Caco-2 (cell line): ENCODE results near the gene RPS6KA5. TPM values are rescaled to one million over a fixed set of nuclear protein-coding genes. Genes with fewer than 3 reads are reported as not detected.

ENCODE experiments used
- BruUV-seq: library from RNA; stranded (reverse); fragments of 400-500 nt; replicated peaks from 2 replicates; lab custom pipeline; 2021; lab: Mats Ljungman, UMichigan
- CTCF ChIA-PET: fragments of 300-600 bp; sonication (Branson Sonifier 250); formaldehyde crosslinking; loops from one replicate; lab custom pipeline; 2022; ENCODE audit warnings: antibody characterized with exemption; lab: Charles Lee
- POLR2A ChIA-PET: fragments of 300-600 bp; sonication (Branson Sonifier 250); formaldehyde crosslinking; loops from one replicate; lab custom pipeline; 2022; ENCODE audit warnings: antibody characterized with exemption; lab: Charles Lee
- DNase-seq, 2 experiments: peaks; one replicate each; pipeline versions ENCODE4 v3.0.0 to v3.0.0-alpha.2; 2020 to 2022
- H3K27me3 ChIP-seq: replicated peaks from 2 replicates; pipeline ENCODE4 v1.6.0; 2011; ENCODE audit warnings: low read length; ENCODE audit not compliant: control insufficient read depth, insufficient read depth
- H3K36me3 ChIP-seq: 2 replicates; pipeline ENCODE4 v1.5.1; 2011; ENCODE audit warnings: low read length; ENCODE audit not compliant: control insufficient read depth, insufficient read depth
- H3K4me1 ChIP-seq: fragments of 250-450 bp; sonication (Bioruptor Pico); 2 replicates; pipeline ENCODE4 v1.5.1; 2020; ENCODE audit warnings: mild to moderate bottlenecking
- H3K4me3 ChIP-seq: 2 replicates; pipeline ENCODE4 v1.5.1; 2011; ENCODE audit warnings: low read depth, mild to moderate bottlenecking, control low read depth, low read length
- H3K9me3 ChIP-seq: fragments of 250-450 bp; sonication (Bioruptor Pico); 2 replicates; pipeline ENCODE4 v1.5.1; 2020; ENCODE audit warnings: mild to moderate bottlenecking, moderate library complexity
- H3K27ac Mint-ChIP-seq: one replicate; pipeline ENCODE4 v1.8.0; 2022; ENCODE audit warnings: mixed read lengths; ENCODE audit not compliant: unreplicated experiment
- H3K27me3 Mint-ChIP-seq: one replicate; pipeline ENCODE4 v1.8.0; 2022; ENCODE audit warnings: mixed read lengths; ENCODE audit not compliant: insufficient read depth, unreplicated experiment
- H3K36me3 Mint-ChIP-seq: one replicate; pipeline ENCODE4 v1.8.0; 2022; ENCODE audit warnings: mild to moderate bottlenecking, mixed read lengths; ENCODE audit not compliant: insufficient read depth, unreplicated experiment
- H3K4me1 Mint-ChIP-seq: one replicate; pipeline ENCODE4 v1.8.0; 2022; ENCODE audit warnings: low read depth, mixed read lengths; ENCODE audit not compliant: unreplicated experiment
- H3K4me3 Mint-ChIP-seq: one replicate; pipeline ENCODE4 v1.8.0; 2022; ENCODE audit warnings: mild to moderate bottlenecking, moderate library complexity, mixed read lengths; ENCODE audit not compliant: unreplicated experiment
- H3K9me3 Mint-ChIP-seq: one replicate; pipeline ENCODE4 v1.8.0; 2022; ENCODE audit warnings: mixed read lengths; ENCODE audit not compliant: unreplicated experiment
- intact Hi-C: fragments of 100-400 bp; cut with micrococcal nuclease; formaldehyde crosslinking; loops from one replicate; pipeline ENCODE4 v1.10.0; 2022; ENCODE audit not compliant: unreplicated experiment
- total RNA-seq: library from RNA; stranded (reverse); gene quantifications from 2 replicates; pipeline ENCODE4 v1.2.3, GENCODE V29; 2022
- TF ChIP-seq, protein P1 (sequence below), 2 experiments: fragments of 200-600 bp in 1 of 2; IDR thresholded peaks; 1 replicate in 1 of 2; 2 replicates in 1 of 2; pipeline versions ENCODE4 v1.5.1 to v1.8.0; 2011 to 2022; ENCODE audit warnings: antibody characterized with exemption in 1 of 2, control low read depth in 1 of 2, inconsistent platforms in 1 of 2, low read depth in 1 of 2, low read length in 1 of 2, mild to moderate bottlenecking in 1 of 2, moderate library complexity in 1 of 2; ENCODE audit not compliant: insufficient read depth in 1 of 2, severe bottlenecking in 1 of 2, unreplicated experiment in 1 of 2

RPS6KA5 gene
- total RNA-seq, 1 experiment from 2014 or later = 5.7 TPM

DNA sequence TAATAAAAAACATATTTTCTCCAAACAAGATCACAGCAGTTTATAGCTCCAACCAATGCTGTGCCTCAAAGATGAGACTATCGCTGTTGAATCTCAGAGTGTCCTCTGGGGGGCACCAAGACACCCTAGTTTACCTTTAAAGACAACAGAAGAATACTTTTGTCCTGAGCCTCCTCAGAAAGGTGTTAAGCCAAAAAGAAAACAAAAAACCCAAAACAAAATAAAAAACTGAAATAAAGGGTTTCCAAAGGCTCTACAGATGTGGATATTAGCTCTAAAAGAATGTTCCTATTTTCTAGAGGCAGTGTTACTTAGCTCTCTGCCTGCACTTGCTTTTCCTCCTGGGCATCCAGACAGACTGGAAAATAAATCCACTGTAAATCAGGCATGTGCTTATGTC lies 157.3 kb downstream of the RPS6KA5 start:
- CTCF ChIA-PET = interaction anchor here (0.5 to 2.8 kb wide), 13 partner anchors 13 to 385 kb away, joined by 3 to 39 read pairs (median 4); partner anchors contain the start of genes DGLUCY and RPS6KA5

DNA sequence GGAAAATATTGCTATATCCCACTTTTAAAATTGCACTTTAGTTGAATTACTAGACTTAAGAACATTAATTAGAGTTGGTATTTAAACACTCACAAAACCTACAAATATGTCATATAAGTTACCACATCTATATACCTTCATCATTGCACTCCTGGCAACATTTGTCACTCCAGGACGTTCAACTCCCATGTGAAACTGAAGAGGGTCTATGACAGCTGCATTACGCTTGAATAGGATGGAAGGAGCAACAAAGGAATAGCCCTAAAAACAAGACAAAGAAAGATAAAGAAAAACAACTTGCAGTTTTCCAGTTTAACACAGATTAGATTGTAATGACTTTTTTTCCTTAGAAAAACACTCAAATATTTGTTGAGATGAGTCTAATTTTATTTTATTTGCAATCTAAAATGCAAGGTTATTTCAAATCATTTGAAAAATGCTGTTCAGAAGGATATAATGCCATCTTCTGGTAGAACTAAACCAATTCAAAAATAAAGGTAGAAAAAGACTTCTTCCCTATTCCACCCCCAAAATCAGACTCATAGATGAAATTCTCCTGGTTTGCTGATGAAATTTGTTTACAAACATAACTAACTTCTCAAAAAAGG lies 159.9 kb downstream of the RPS6KA5 start:
- no TSS peak for BruUV-seq
- Histone ChIP-seq H3K36me3 (no peaks in the 10 kb centered on the region), H3K4me3 (no peak overlapping the region), H3K4me1 (no peaks in the 10 kb centered on the region), H3K27me3 (no peaks in the 10 kb centered on the region), H3K9me3 (no peaks in the 10 kb centered on the region)
- CTCF ChIA-PET = no interaction called here
- no peak overlapping the region for H3K27ac Mint-ChIP-seq
- H3K4me3 Mint-ChIP-seq = no peak overlapping the region
- H3K4me1 Mint-ChIP-seq = no peaks in the 10 kb centered on the region
- no peaks in the 10 kb centered on the region for H3K9me3 Mint-ChIP-seq
- intact Hi-C loops = no loop called here
- H3K36me3 Mint-ChIP-seq = no peaks in the 10 kb centered on the region
- TF ChIP-seq, protein P1, sequence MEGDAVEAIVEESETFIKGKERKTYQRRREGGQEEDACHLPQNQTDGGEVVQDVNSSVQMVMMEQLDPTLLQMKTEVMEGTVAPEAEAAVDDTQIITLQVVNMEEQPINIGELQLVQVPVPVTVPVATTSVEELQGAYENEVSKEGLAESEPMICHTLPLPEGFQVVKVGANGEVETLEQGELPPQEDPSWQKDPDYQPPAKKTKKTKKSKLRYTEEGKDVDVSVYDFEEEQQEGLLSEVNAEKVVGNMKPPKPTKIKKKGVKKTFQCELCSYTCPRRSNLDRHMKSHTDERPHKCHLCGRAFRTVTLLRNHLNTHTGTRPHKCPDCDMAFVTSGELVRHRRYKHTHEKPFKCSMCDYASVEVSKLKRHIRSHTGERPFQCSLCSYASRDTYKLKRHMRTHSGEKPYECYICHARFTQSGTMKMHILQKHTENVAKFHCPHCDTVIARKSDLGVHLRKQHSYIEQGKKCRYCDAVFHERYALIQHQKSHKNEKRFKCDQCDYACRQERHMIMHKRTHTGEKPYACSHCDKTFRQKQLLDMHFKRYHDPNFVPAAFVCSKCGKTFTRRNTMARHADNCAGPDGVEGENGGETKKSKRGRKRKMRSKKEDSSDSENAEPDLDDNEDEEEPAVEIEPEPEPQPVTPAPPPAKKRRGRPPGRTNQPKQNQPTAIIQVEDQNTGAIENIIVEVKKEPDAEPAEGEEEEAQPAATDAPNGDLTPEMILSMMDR (IDR thresholded peaks at IDR 0.05; ENCODE audit: insufficient read depth in 1 of 2, low read depth in 1 of 2, low read length in 1 of 2, severe bottlenecking in 1 of 2, unreplicated experiment in 1 of 2) = no peak
- POLR2A ChIA-PET = no interaction called here
- H3K27me3 Mint-ChIP-seq = no peaks in the 10 kb centered on the region
- DNase-seq = no peak

More for the DNA sequence above, 157.3 kb downstream of the RPS6KA5 start:
- no peaks in the 10 kb centered on the region for H3K9me3 Mint-ChIP-seq
- Histone ChIP-seq H3K4me1 (no peaks in the 10 kb centered on the region), H3K9me3 (no peaks in the 10 kb centered on the region), H3K27me3 (no peaks in the 10 kb centered on the region), H3K4me3 (no peak overlapping the region), H3K36me3 (no peaks in the 10 kb centered on the region; the same call in 1 of the 2 replicates)
- TF ChIP-seq, protein P1 (IDR thresholded peaks at IDR 0.05; ENCODE audit: insufficient read depth in 1 of 2, low read depth in 1 of 2, low read length in 1 of 2, severe bottlenecking in 1 of 2, unreplicated experiment in 1 of 2) = peak; percentile 62 to 74
- no peaks in the 10 kb centered on the region for H3K27me3 Mint-ChIP-seq
- H3K27ac Mint-ChIP-seq = no peak overlapping the region
- POLR2A ChIA-PET = interaction anchor here (0.6 kb wide), 1 partner anchor 25 kb away, joined by 3 read pairs; no protein-coding TSS in a partner anchor
- peak; percentile 55 to 64 for DNase-seq
- no peaks in the 10 kb centered on the region for H3K4me1 Mint-ChIP-seq
- no peaks in the 10 kb centered on the region for H3K36me3 Mint-ChIP-seq
- no TSS peak for BruUV-seq
- intact Hi-C loops = loop anchor here (1.0 to 2.0 kb wide), 4 partner anchors 158 to 383 kb away; partner anchors contain the start of gene RPS6KA5
- no peak overlapping the region for H3K4me3 Mint-ChIP-seq

DNA sequence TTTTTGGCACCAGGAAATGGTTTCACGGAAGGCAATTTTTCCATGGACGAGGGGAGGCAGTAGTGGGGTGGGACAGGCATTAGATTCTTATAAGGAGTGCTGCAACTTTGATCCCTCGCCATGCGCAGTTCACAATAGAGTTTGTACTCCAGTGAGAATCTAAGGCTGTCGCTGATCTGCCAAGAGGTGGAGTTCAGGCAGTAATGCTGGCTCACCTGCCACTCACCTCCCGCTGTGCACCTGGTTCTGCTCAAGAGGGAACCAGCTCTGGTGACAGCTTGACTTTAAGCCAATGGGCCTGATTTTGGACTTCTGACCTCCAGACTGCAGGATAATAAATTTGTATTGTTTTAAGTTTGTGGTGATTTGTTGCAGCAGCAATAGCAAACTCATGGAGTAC lies 163.4 kb downstream of the RPS6KA5 start:
- no peaks in the 10 kb centered on the region for H3K4me1 ChIP-seq
- intact Hi-C loops = no loop called here
- no peaks in the 10 kb centered on the region for H3K27me3 ChIP-seq
- POLR2A ChIA-PET = no interaction called here
- no peaks in the 10 kb centered on the region for H3K9me3 ChIP-seq
- Mint-ChIP-seq H3K4me3 (no peak overlapping the region), H3K27me3 (no peaks in the 10 kb centered on the region), H3K27ac (no peak overlapping the region), H3K36me3 (no peaks in the 10 kb centered on the region), H3K9me3 (no peaks in the 10 kb centered on the region), H3K4me1 (no peaks in the 10 kb centered on the region)
- no peaks in the 10 kb centered on the region for H3K36me3 ChIP-seq
- no TSS peak for BruUV-seq
- CTCF ChIA-PET = no interaction called here
- TF ChIP-seq, protein P1 (IDR thresholded peaks at IDR 0.05; ENCODE audit: insufficient read depth in 1 of 2, low read depth in 1 of 2, low read length in 1 of 2, severe bottlenecking in 1 of 2, unreplicated experiment in 1 of 2) = no peak
- DNase-seq = no peak
- H3K4me3 ChIP-seq = no peak overlapping the region
